HEK293 (cell line): ENCODE results near the gene PREX1.

Experiments used
- IKZF3 ChIP-seq: fragments of 450-650 bp; IDR thresholded peaks from 2 replicates; pipeline ENCODE4 v1.5.0; 2018; ENCODE audit warnings: missing biosample characterization, mild to moderate bottlenecking, missing genetic modification characterization, moderate library complexity
- KLF9 ChIP-seq: fragments of 450-650 bp; formaldehyde crosslinking; IDR thresholded peaks from 2 replicates; pipeline ENCODE4 v1.5.1; 2016; ENCODE audit warnings: missing biosample characterization, missing genetic modification characterization, low read depth
- MYNN ChIP-seq: fragments of 450-650 bp; formaldehyde crosslinking; IDR thresholded peaks from 2 replicates; pipeline ENCODE4 v1.5.1; 2016; ENCODE audit warnings: missing biosample characterization, missing genetic modification characterization, borderline replicate concordance
- PRDM1 ChIP-seq: fragments of 450-650 bp; formaldehyde crosslinking; IDR thresholded peaks from 2 replicates; pipeline ENCODE4; 2016; ENCODE audit warnings: missing biosample characterization, missing genetic modification characterization
- SP2 ChIP-seq: fragments of 450-650 bp; formaldehyde crosslinking; IDR thresholded peaks from 2 replicates; pipeline ENCODE4 v1.5.1; 2016; ENCODE audit warnings: missing biosample characterization, missing genetic modification characterization
- TCF7L2 ChIP-seq: IDR thresholded peaks from 2 replicates; pipeline ENCODE4 v1.6.1; 2011; ENCODE audit warnings: low read depth, mild to moderate bottlenecking, inconsistent platforms, low read length, moderate library complexity, borderline replicate concordance
- ZBTB20 ChIP-seq: fragments of 450-650 bp; formaldehyde crosslinking; IDR thresholded peaks from 2 replicates; pipeline ENCODE4 v1.5.1; 2016; ENCODE audit warnings: missing biosample characterization, missing genetic modification characterization
- ZBTB26 ChIP-seq: fragments of 450-650 bp; formaldehyde crosslinking; optimal IDR thresholded peaks from 2 replicates; pipeline ENCODE3; 2016; ENCODE audit warnings: missing biosample characterization, mild to moderate bottlenecking, missing genetic modification characterization
- ZEB2 ChIP-seq: fragments of 450-650 bp; formaldehyde crosslinking; IDR thresholded peaks from 2 replicates; pipeline ENCODE4 v1.5.1; 2016; ENCODE audit warnings: missing biosample characterization, missing genetic modification characterization
- ZFHX2 ChIP-seq: fragments of 450-650 bp; formaldehyde crosslinking; conservative IDR thresholded peaks from 2 replicates; pipeline ENCODE4 v1.5.1; 2016; ENCODE audit warnings: missing biosample characterization, missing genetic modification characterization
- ZFP3 ChIP-seq: fragments of 450-650 bp; formaldehyde crosslinking; IDR thresholded peaks from 2 replicates; pipeline ENCODE4 v1.5.1; 2016; ENCODE audit warnings: low read depth, missing biosample characterization, missing genetic modification characterization
- ZFP69B ChIP-seq: fragments of 450-650 bp; formaldehyde crosslinking; IDR thresholded peaks from 2 replicates; pipeline ENCODE4 v1.5.1; 2016; ENCODE audit warnings: missing biosample characterization, missing genetic modification characterization
- ZNF114 ChIP-seq: fragments of 450-650 bp; formaldehyde crosslinking; IDR thresholded peaks from 2 replicates; pipeline ENCODE4 v1.5.0; 2017; ENCODE audit warnings: missing biosample characterization, missing genetic modification characterization
- ZNF174 ChIP-seq: fragments of 450-650 bp; formaldehyde crosslinking; IDR thresholded peaks from 2 replicates; pipeline ENCODE4 v1.5.0; 2017; ENCODE audit warnings: missing biosample characterization, mild to moderate bottlenecking, missing genetic modification characterization
- ZNF24 ChIP-seq: fragments of 450-650 bp; formaldehyde crosslinking; IDR thresholded peaks from 2 replicates; pipeline ENCODE4 v1.5.1; 2016; ENCODE audit warnings: missing biosample characterization, missing genetic modification characterization
- ZNF248 ChIP-seq: fragments of 450-650 bp; formaldehyde crosslinking; IDR thresholded peaks from 2 replicates; pipeline ENCODE4 v1.5.1; 2017; ENCODE audit warnings: missing biosample characterization, missing genetic modification characterization
- ZNF341 ChIP-seq: fragments of 450-650 bp; formaldehyde crosslinking; IDR thresholded peaks from 2 replicates; pipeline ENCODE4; 2016; ENCODE audit warnings: low read depth, missing biosample characterization, missing genetic modification characterization
- ZNF394 ChIP-seq: fragments of 450-650 bp; formaldehyde crosslinking; IDR thresholded peaks from 2 replicates; pipeline ENCODE4 v1.5.1; 2016; ENCODE audit warnings: missing biosample characterization, missing genetic modification characterization, mild to moderate bottlenecking, moderate library complexity, borderline replicate concordance
- ZNF510 ChIP-seq: fragments of 450-650 bp; formaldehyde crosslinking; IDR thresholded peaks from 2 replicates; pipeline ENCODE4 v1.5.1; 2018; ENCODE audit warnings: mild to moderate bottlenecking, missing genetic modification characterization, missing biosample characterization; ENCODE audit not compliant: insufficient replicate concordance
- ZNF529 ChIP-seq: fragments of 450-650 bp; formaldehyde crosslinking; IDR thresholded peaks from 2 replicates; pipeline ENCODE4 v1.5.1; 2017; ENCODE audit warnings: missing genetic modification characterization, missing biosample characterization; ENCODE audit not compliant: insufficient replicate concordance
- ZNF571 ChIP-seq: fragments of 450-650 bp; formaldehyde crosslinking; IDR thresholded peaks from 2 replicates; pipeline ENCODE4 v1.5.0; 2017; ENCODE audit warnings: missing biosample characterization, missing genetic modification characterization
- ZNF585B ChIP-seq: fragments of 450-650 bp; formaldehyde crosslinking; IDR thresholded peaks from 2 replicates; pipeline ENCODE4 v1.5.1; 2016; ENCODE audit warnings: missing biosample characterization, missing genetic modification characterization
- ZNF610 ChIP-seq: fragments of 450-650 bp; formaldehyde crosslinking; IDR thresholded peaks from 2 replicates; pipeline ENCODE4 v1.5.1; 2016; ENCODE audit warnings: missing biosample characterization, missing genetic modification characterization, borderline replicate concordance
- ZNF645 ChIP-seq: fragments of 450-650 bp; formaldehyde crosslinking; IDR thresholded peaks from 2 replicates; pipeline ENCODE4; 2016; ENCODE audit warnings: missing biosample characterization, missing genetic modification characterization
- ZNF701 ChIP-seq: fragments of 450-650 bp; formaldehyde crosslinking; IDR thresholded peaks from 2 replicates; pipeline ENCODE4 v1.5.1; 2016; ENCODE audit warnings: missing biosample characterization, missing genetic modification characterization
- ZSCAN23 ChIP-seq: fragments of 450-650 bp; formaldehyde crosslinking; IDR thresholded peaks from 2 replicates; pipeline ENCODE4 v1.5.1; 2016; ENCODE audit warnings: missing biosample characterization, missing genetic modification characterization
- TF ChIP-seq, protein P1 (sequence below): fragments of 450-650 bp; formaldehyde crosslinking; IDR thresholded peaks from 2 replicates; pipeline ENCODE4 v1.5.1; 2016; ENCODE audit warnings: missing biosample characterization, missing genetic modification characterization
- TF ChIP-seq, protein P2 (sequence below): fragments of 450-650 bp; formaldehyde crosslinking; IDR thresholded peaks from 2 replicates; pipeline ENCODE4 v1.5.1; 2016; ENCODE audit warnings: missing biosample characterization, missing genetic modification characterization
- TF ChIP-seq, protein P3 (sequence below): fragments of 450-650 bp; formaldehyde crosslinking; IDR thresholded peaks from 2 replicates; pipeline ENCODE4 v1.5.1; 2016; ENCODE audit warnings: missing biosample characterization, missing genetic modification characterization, low read depth
- TF ChIP-seq, protein P4 (sequence below): fragments of 450-650 bp; formaldehyde crosslinking; IDR thresholded peaks from 2 replicates; pipeline ENCODE4 v1.5.1; 2016; ENCODE audit warnings: missing biosample characterization, missing genetic modification characterization
- TF ChIP-seq, protein P5 (sequence below): fragments of 450-650 bp; formaldehyde crosslinking; IDR thresholded peaks from 2 replicates; pipeline ENCODE4 v1.5.1; 2016; ENCODE audit warnings: missing biosample characterization, missing genetic modification characterization, low read depth

Gene PREX1

DNA sequence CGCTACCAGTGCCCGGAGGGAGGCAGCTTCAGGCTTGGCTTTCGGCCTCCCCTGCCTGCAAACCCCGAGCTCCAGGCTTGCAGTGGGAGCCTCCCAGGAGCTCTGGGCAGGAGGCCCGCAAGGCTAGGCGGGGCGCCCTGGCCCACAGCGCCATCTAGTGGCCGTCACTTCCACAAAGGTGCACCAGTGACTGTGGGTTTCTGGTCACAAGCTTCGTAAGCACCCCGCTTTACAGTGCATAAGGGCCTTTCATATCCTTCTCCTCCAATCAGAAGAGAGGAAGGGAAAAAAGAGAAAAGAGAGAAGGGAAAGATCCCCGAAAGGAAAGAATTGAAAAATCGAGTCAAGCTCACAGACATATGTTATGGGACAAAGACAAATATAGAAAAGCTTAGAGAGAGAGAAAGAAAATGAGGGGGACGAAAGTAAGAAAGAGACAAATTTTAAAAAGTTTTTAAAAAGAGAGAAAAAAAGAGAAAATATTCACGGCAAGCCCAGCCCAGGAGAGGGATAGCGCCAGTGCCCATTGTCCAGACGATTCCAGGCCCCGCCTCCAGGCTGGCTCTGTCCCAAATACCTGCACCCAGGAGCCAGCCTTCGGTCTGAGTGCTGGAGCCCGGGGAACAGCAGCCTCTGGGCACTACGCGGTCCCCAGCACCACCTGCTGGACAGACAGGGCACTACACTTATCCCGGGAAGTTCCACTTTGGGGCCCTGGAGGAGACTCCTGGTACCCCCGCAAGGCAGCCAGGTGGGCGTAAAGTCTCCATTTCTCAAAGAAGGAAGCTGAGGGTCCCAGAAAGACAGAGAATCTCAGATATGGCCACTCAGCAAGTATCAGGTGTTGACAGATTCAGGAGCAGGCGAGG is 207.1 kb downstream of the PREX1 start (continued):
- TF ChIP-seq ZNF645 (tag by site-specific recombination) (no peak), SP2 (peak; percentile 34; the same call in 1 of the 2 replicates), ZNF571 (tag by site-specific recombination) (no peak), ZFHX2 (tag by site-specific recombination) (no peak), ZNF174 (tag by site-specific recombination) (no peak), ZBTB20 (tag by site-specific recombination) (peak; percentile 99), ZFP69B (tag by site-specific recombination) (no peak), MYNN (tag by site-specific recombination) (no peak), ZNF248 (tag by site-specific recombination) (no peak), ZNF394 (tag by site-specific recombination) (no peak; the same call in 1 of the 2 replicates), ZEB2 (tag by site-specific recombination) (peak; percentile 86), ZNF24 (tag by site-specific recombination) (0 out of 2 replicates have a peak, but pooled peaks have one; percentile 24), ZNF114 (no peak), ZBTB26 (tag by site-specific recombination) (peak; percentile 16), ZFP3 (tag by site-specific recombination) (no peak), ZNF701 (tag by site-specific recombination) (no peak), TCF7L2 (no peak), IKZF3 (tag by site-specific recombination) (peak; percentile 90), ZNF341 (no peak), ZNF510 (tag by site-specific recombination) (no peak), ZNF585B (tag by site-specific recombination) (no peak), ZNF610 (tag by site-specific recombination) (no peak), ZNF529 (tag by site-specific recombination) (no peak), KLF9 (tag by site-specific recombination) (no peak), ZSCAN23 (tag by site-specific recombination) (0 out of 2 replicates have a peak, but pooled peaks have one; percentile 45), PRDM1 (tag by site-specific recombination) (peak; percentile 93)
- TF ChIP-seq, protein P1, sequence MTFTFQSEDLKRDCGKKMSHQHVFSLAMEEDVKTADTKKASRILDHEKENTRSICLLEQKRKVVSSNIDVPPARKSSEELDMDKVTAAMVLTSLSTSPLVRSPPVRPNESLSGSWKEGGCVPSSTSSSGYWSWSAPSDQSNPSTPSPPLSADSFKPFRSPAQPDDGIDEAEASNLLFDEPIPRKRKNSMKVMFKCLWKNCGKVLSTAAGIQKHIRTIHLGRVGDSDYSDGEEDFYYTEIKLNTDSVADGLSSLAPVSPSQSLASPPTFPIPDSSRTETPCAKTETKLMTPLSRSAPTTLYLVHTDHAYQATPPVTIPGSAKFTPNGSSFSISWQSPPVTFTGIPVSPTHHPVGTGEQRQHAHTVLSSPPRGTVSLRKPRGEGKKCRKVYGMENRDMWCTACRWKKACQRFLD (tag by site-specific recombination): no peak
- TF ChIP-seq, protein P2, sequence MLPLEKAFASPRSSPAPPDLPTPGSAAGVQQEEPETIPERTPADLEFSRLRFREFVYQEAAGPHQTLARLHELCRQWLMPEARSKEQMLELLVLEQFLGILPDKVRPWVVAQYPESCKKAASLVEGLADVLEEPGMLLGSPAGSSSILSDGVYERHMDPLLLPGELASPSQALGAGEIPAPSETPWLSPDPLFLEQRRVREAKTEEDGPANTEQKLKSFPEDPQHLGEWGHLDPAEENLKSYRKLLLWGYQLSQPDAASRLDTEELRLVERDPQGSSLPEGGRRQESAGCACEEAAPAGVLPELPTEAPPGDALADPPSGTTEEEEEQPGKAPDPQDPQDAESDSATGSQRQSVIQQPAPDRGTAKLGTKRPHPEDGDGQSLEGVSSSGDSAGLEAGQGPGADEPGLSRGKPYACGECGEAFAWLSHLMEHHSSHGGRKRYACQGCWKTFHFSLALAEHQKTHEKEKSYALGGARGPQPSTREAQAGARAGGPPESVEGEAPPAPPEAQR (tag by site-specific recombination): no peak
- TF ChIP-seq, protein P3, sequence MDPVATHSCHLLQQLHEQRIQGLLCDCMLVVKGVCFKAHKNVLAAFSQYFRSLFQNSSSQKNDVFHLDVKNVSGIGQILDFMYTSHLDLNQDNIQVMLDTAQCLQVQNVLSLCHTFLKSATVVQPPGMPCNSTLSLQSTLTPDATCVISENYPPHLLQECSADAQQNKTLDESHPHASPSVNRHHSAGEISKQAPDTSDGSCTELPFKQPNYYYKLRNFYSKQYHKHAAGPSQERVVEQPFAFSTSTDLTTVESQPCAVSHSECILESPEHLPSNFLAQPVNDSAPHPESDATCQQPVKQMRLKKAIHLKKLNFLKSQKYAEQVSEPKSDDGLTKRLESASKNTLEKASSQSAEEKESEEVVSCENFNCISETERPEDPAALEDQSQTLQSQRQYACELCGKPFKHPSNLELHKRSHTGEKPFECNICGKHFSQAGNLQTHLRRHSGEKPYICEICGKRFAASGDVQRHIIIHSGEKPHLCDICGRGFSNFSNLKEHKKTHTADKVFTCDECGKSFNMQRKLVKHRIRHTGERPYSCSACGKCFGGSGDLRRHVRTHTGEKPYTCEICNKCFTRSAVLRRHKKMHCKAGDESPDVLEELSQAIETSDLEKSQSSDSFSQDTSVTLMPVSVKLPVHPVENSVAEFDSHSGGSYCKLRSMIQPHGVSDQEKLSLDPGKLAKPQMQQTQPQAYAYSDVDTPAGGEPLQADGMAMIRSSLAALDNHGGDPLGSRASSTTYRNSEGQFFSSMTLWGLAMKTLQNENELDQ (tag by site-specific recombination): no peak
- TF ChIP-seq, protein P4, sequence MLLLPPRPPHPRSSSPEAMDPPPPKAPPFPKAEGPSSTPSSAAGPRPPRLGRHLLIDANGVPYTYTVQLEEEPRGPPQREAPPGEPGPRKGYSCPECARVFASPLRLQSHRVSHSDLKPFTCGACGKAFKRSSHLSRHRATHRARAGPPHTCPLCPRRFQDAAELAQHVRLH (tag by site-specific recombination): no peak
- TF ChIP-seq, protein P5, sequence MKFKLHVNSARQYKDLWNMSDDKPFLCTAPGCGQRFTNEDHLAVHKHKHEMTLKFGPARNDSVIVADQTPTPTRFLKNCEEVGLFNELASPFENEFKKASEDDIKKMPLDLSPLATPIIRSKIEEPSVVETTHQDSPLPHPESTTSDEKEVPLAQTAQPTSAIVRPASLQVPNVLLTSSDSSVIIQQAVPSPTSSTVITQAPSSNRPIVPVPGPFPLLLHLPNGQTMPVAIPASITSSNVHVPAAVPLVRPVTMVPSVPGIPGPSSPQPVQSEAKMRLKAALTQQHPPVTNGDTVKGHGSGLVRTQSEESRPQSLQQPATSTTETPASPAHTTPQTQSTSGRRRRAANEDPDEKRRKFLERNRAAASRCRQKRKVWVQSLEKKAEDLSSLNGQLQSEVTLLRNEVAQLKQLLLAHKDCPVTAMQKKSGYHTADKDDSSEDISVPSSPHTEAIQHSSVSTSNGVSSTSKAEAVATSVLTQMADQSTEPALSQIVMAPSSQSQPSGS: no peak
